LNCaP clone FGC (cell line): Measurements from ENCODE around the gene CD55.

Experiments
- DNase-seq: peaks from one replicate; pipeline ENCODE4 v3.0.0-alpha.2; 2011; ENCODE audit warnings: low read depth
- H3K4me3 ChIP-seq: 2 replicates; pipeline ENCODE4 v1.5.1; 2011; ENCODE audit warnings: mild to moderate bottlenecking, low read depth, low read length, control low read depth
- CTCF ChIP-seq: IDR thresholded peaks from 2 replicates; pipeline ENCODE4 v1.5.1; 2012; ENCODE audit warnings: mild to moderate bottlenecking; ENCODE audit not compliant: control insufficient read depth, insufficient read depth; ENCODE audit errors: extremely low read depth

CD55 gene

DNA sequence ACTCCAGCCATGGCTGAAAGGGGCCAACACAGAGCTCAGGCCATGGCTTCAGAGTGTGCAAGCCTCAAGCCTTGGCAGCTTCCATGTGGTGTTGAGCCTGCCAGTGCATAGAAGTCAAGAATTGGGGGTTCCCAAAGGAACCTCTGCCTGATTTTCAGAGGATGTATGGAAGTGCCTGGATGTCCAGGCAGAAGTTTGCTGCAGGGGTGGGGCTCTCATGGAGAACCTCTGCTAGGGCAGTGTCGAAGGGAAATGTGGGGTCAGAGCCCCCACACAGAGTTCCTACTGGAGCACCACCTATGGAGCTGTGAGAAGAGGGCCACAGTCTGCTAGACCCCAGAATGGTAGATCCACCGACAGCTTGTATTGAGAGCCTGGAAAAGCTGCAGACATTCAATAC, 29.8 kb upstream of the CD55 start:
- TF ChIP-seq CTCF = no peak
- no peak overlapping the region for H3K4me3 ChIP-seq
- no peak for DNase-seq

DNA sequence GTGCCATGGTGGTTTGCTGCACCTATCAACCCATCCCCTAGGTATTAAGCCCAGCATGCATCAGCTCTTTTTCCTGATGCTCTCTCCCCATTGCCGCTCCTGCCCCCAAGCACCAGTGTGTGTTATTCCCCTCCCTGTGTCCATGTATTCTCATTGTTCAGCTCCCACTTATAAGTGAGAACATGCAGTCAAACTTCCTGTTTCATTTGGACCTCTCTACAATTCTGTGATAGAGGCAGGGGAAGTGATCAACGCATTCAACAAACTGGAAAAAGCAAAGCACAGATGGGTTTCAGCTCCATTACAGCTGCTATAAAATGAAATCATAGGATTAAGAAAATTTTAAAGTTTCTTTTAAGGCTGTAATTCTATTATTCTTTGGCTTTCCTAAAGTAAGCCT, 23.3 kb upstream of the CD55 start:
- no peak for DNase-seq
- H3K4me3 ChIP-seq = no peak overlapping the region
- no peak for TF ChIP-seq CTCF

- no peak for TF ChIP-seq CTCF
- DNase-seq = peak; percentile 32
- no peak overlapping the region for H3K4me3 ChIP-seq
These were observed 22.7 kb upstream of the CD55 start for GRCh38 chr1:207298636-207299398.

DNA sequence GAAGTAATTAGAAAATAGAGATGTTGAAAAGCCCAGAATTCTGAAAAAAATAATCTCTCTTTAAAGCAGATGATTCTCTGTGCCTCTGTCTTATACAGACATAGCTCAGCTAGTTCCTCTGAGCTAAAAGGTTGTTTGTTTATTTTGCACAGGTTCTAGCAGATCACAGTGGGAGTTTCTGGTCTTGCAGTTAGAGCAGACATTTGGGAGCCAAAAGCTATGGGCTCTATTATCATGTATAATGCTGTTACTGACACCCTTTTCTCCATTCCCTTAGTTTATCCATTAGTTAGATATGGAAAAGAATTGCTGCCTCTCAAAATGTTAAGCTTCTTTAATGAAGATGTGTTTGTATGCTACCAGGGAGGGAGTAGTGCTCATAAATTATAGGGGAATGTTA, 20.5 kb upstream of the CD55 start:
- no peak for TF ChIP-seq CTCF
- DNase-seq = no peak
- H3K4me3 ChIP-seq = no peak overlapping the region

DNA sequence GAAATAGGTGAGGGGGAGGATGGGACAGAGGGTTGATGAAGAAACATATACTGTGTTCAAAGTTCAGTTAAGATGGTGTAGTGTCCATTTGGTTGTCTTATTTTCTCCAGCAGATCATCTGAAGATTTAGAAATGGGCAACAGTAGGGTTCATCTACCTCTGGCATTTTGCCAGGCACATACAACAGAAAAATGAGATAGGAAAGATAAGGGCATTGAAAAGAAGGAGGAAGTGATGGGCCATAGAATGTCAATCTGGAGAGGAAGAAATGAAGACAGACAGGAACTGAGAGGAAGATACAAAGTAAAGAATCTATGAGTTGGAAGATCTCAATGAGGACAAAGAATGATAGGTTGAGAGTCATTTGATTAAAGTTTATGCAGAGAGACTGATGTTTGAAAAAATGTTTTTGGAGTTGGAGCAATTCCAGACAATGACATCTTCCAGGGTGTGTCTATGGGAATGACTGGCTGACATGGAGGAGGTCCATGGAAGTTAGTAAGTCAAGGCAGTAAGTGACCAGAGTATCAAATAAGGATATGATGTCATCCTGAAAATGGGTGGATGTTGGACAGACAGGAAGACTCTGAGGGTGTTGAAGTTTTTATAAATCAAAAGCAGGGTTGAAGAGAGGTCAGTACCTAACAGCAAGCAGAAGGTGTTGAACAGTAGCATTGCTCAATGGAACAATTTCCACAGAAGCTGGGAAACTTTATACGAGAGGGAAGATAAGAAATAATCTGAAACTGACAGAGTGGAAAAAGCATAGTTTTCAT, 18.7 kb upstream of the CD55 start:
- no peak for DNase-seq
- no peak for TF ChIP-seq CTCF
- no peak overlapping the region for H3K4me3 ChIP-seq

DNA sequence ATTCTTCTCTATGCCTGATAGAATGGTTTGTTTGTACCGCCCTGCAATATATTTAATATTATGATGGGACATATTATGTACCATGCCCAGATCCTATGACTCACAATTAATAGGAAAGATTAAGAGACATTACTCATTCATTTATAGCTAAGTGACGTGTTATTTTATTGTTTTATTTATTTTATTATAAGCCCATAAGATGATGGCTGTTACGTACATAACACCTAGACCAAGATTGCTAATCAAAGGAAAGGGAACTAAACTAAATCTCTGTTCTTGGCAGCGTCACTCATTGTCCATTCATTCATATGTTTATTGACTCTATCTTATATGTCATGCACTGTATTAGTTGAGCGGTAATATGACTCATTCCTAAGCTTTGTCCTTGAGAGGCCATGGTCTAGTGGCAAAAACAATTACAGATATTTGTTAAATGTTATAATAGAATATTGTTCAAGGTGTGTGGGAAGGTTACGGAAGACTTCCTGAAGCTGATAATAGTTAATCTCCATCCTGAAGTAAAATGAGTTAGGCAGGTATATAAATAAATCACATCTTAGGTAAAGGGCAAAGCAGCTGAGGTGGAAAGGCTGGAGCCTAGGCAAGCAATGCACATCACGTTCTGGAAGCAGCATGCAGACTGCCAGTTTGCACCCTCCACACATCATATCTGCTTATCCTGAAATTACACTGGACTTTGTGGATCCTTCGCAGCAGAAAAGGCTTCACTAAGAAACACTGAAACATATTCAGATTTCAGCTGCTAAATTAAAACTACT, 16.6 kb upstream of the CD55 start:
- H3K4me3 ChIP-seq = no peak overlapping the region
- DNase-seq = no peak
- no peak for TF ChIP-seq CTCF
